Heart right ventricle (tissue), 16 donors: Measurements from ENCODE around the gene SH3BGRL. TPM values are rescaled to one million over a fixed set of nuclear protein-coding genes. Genes with fewer than 3 reads are reported as not detected.

Experiments used
- ATAC-seq, 8 donors: fragments of 200-7000 bp; cut with Tn5 transposase; one replicate each; pipeline ENCODE4 v1.9.1; 2020; ENCODE audit warnings: mild to moderate bottlenecking in 8 of 8, moderate library complexity in 8 of 8, moderate number of reproducible peaks in 1 of 8
- DNase-seq, 2 donors: peaks; one replicate each; pipeline ENCODE4 v3.0.0-alpha.2; 2020
- H3K27ac ChIP-seq, 10 donors: fragments of 200-600 bp; sonication (generic) in 2 of 10; one replicate each; pipeline versions ENCODE4 v1.5.0 to v1.8.0; 2020 to 2022; ENCODE audit warnings: mild to moderate bottlenecking in 3 of 10
- H3K27me3 ChIP-seq, 7 donors: fragments of 200-600 bp; one replicate each; pipeline ENCODE4 v1.8.0; 2021 to 2022; ENCODE audit warnings: mild to moderate bottlenecking in 2 of 7
- H3K36me3 ChIP-seq, 9 donors: fragments of 200-600 bp; sonication (generic) in 1 of 9; one replicate each; pipeline versions ENCODE4 v1.5.0 to v1.8.0; 2020 to 2022; ENCODE audit warnings: mild to moderate bottlenecking in 2 of 9
- H3K4me1 ChIP-seq, 9 donors: fragments of 200-600 bp; sonication (generic) in 1 of 9; one replicate each; pipeline versions ENCODE4 v1.5.0 to v1.8.0; 2020 to 2022; ENCODE audit warnings: mild to moderate bottlenecking in 4 of 9
- H3K4me3 ChIP-seq, 10 donors: fragments of 200-600 bp; sonication (generic) in 2 of 10; one replicate each; pipeline versions ENCODE4 v1.5.0 to v1.8.0; 2020 to 2022; ENCODE audit warnings: mild to moderate bottlenecking in 7 of 10, moderate library complexity in 2 of 10
- H3K9me3 ChIP-seq, 11 donors: fragments of 200-600 bp in 10 of 11; sonication (generic) in 2 of 11; one replicate each; pipeline versions ENCODE4 v1.5.0 to v1.8.0; 2013 to 2022; ENCODE audit warnings: mild to moderate bottlenecking in 2 of 11, control low read depth in 1 of 11, moderate library complexity in 1 of 11
- WGBS, 2 donors: extraction: QIAGEN DNeasy Blood & Tissue Kit; methylation state at CpG; one replicate each; pipeline ENCODE4 v1.1.7; 2013; ENCODE audit warnings: inconsistent platforms in 1 of 2; 5-methylcytosine and 5-hydroxymethylcytosine counted together
- intact Hi-C, 10 donors: fragments of 100-400 bp; cut with DNase I; formaldehyde crosslinking; loops; one replicate each; pipeline versions ENCODE4 v1.11.1 to v1.14.2; 2022
- polyA plus RNA-seq, 2 donors: library from polyadenylated mRNA; stranded (reverse); fragments of 200-250 nt; gene quantifications; one replicate each; pipeline ENCODE4 v1.2.3, GENCODE V29; 2013
- total RNA-seq, 10 donors: library from RNA; stranded (reverse); fragmentation: NEBNext Ultra II Directional in 3 of 10; extraction: Animal tissue kit (Norgen Biotek cat#: 25700) in 3 of 10; gene quantifications; one replicate each; pipeline versions ENCODE4 v1.2.1 to v1.2.4, GENCODE V29; 2021 to 2023
- TF ChIP-seq, protein P1 (sequence below), 9 donors: fragments of 200-600 bp; sonication (generic) in 2 of 9; IDR thresholded peaks; one replicate each; pipeline versions ENCODE4 v1.5.0 to v1.8.0; 2021 to 2022; ENCODE audit warnings: antibody characterized with exemption in 9 of 9, mild to moderate bottlenecking in 5 of 9, moderate library complexity in 1 of 9
- donor health status: Arrhythmogenic right ventricular cardiomyopathy.
- donor health status: ischemic (EF 13 %, LVEDD 7.1; RV severe dilation, severe dysfunction).
- donor health status: healthy with polysubstance abuse.
- donor health status: DM: no; HTN: yes; CAD: no.
- donor health status: DM: no; HTN: no; CAD: no.
- donor health status: ischemic (EF 25% LVEDD 6.9; RV normal size, moderate dysfunction).
- donor health status: ischemic (EF 25% LVEDD 5.7; RV mildly dilated, moderate dysfunction).
- donor health status: healthy.
- donor health status: DM: yes; HTN: yes; CAD: no.
- donor health status: Ischemic cardiomyopathy.
- donor health status: ischemic (EF 35%, LVEDD 5.7; RV mildly dilated, moderate dysfunction).
- donor health status: nonischemic (EF 11% LVEDD 7.7; RV severe dilation, severe dysfunction).
- donor health status: DM: yes; HTN: yes; CAD: no.
- donor health status: PGD.
- donor health status: ischemic (EF 29% LVEDD 5.4; RV normal size, mild dysfunction).
- donor health status: nonischemic (EF 23%, LVEDD 6.1; RV moderate dilation, normal function).

Gene SH3BGRL
- total and polyA plus RNA-seq, 12 donors = 13.2 to 54.1 (median 23.6) TPM

- Histone ChIP-seq H3K27ac (no peak overlapping the region), H3K27me3 (no peaks in the 10 kb centered on the region), H3K36me3 (no peaks in the 10 kb centered on the region), H3K9me3 (peaks cover 0 to 40% (median 0%) of the 10 kb centered on the region in 11 donors), H3K4me1 (no peaks in the 10 kb centered on the region), H3K4me3 (no peak overlapping the region)
- intact Hi-C loops = no loop called here
- WGBS, 2 donors = 93 to 95% methylated on average over 3 of the region's 3 CpGs
- ATAC-seq (no peak), DNase-seq (no peak)
- TF ChIP-seq, protein P1, sequence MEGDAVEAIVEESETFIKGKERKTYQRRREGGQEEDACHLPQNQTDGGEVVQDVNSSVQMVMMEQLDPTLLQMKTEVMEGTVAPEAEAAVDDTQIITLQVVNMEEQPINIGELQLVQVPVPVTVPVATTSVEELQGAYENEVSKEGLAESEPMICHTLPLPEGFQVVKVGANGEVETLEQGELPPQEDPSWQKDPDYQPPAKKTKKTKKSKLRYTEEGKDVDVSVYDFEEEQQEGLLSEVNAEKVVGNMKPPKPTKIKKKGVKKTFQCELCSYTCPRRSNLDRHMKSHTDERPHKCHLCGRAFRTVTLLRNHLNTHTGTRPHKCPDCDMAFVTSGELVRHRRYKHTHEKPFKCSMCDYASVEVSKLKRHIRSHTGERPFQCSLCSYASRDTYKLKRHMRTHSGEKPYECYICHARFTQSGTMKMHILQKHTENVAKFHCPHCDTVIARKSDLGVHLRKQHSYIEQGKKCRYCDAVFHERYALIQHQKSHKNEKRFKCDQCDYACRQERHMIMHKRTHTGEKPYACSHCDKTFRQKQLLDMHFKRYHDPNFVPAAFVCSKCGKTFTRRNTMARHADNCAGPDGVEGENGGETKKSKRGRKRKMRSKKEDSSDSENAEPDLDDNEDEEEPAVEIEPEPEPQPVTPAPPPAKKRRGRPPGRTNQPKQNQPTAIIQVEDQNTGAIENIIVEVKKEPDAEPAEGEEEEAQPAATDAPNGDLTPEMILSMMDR (IDR thresholded peaks at IDR 0.05) = no peak
These were observed 84.2 kb downstream of the SH3BGRL start for GRCh38 chrX:81286075-81286474.

DNA sequence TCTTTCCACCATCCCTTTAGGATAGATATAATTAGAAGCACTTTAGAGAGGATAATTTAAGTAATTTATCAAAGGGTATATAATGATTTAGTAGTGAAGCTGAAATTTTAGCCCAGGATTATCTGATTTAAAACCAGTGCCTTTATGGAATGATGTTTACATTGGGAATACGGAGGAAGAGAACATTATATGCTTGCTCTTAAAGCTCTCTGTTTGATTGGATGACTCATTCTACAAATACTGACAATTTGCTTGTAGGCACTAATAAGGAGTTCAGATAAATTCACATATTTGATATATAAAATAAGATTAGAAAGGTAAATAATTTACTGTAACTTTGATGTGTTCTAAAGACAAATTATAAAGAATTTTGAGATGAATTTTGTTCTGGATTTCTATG is 84.7 kb downstream of the SH3BGRL start:
- no peak for DNase-seq
- TF ChIP-seq, protein P1 (IDR thresholded peaks at IDR 0.05) = no peak
- Histone ChIP-seq H3K27ac (no peak overlapping the region), H3K4me1 (no peaks in the 10 kb centered on the region), H3K36me3 (no peaks in the 10 kb centered on the region), H3K4me3 (no peak overlapping the region), H3K27me3 (no peaks in the 10 kb centered on the region), H3K9me3 (peaks cover 0 to 45% (median under 1%) of the 10 kb centered on the region in 11 donors)
- no peak for ATAC-seq
- intact Hi-C loops = no loop called here
- 93 to 98% methylated on average over 1 of the region's 1 CpG for WGBS, 2 donors

DNA sequence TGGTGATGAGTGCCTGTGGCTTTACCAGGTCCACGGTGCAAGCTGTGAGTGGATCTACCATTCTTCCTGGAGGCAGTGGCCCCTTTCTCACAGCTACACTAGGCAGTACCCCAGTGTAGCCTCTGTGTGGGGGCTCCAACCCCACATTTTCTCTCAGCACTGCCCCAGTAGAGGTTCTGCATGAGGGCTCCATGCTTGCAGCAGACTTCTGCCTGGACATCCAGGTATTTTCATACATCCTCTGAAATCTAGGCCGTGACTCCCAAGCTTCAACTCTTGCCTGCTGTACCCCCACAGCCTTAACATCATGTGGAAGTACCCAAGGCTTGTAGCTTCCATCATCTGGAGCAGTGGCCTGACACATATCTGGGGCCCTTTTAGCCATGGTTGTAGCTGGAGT is 90.1 kb downstream of the SH3BGRL start:
- no peak for ATAC-seq
- TF ChIP-seq, protein P1 (IDR thresholded peaks at IDR 0.05) = no peak
- Histone ChIP-seq H3K27me3 (no peaks in the 10 kb centered on the region), H3K4me1 (no peaks in the 10 kb centered on the region), H3K27ac (no peak overlapping the region), H3K4me3 (no peak overlapping the region), H3K9me3 (peaks cover 0 to 57% (median 13%) of the 10 kb centered on the region in 11 donors), H3K36me3 (no peaks in the 10 kb centered on the region)
- intact Hi-C loops = no loop called here
- DNase-seq = no peak
- 94 to 100% methylated on average over 2 of the region's 2 CpGs for WGBS, 2 donors

- H3K4me1 ChIP-seq = no peaks in the 10 kb centered on the region
- 96 to 100% methylated on average over 2 of the region's 2 CpGs for WGBS, 2 donors
These were observed 92.2 kb downstream of the SH3BGRL start for GRCh38 chrX:81294101-81294500.

More at GRCh38 chrX:81294101-81294500, 92.2 kb downstream of the SH3BGRL start:
- TF ChIP-seq, protein P1 (IDR thresholded peaks at IDR 0.05) = no peak
- Histone ChIP-seq H3K27ac (no peak overlapping the region), H3K36me3 (no peaks in the 10 kb centered on the region), H3K4me3 (no peak overlapping the region), H3K27me3 (no peaks in the 10 kb centered on the region), H3K9me3 (peaks cover 0 to 53% (median 13%) of the 10 kb centered on the region in 11 donors)
- intact Hi-C loops = no loop called here
- ATAC-seq (no peak), DNase-seq (no peak)
